GM19438 (cell line): ENCODE results near the gene RPS18.
A peak's percentile ranks its signal among the peaks of the same experiment; 100 is the strongest.

Experiments
- ATAC-seq: cut with Tn5 transposase; IDR thresholded peaks from one replicate; pipeline ENCODE4 v1.9.1; 2021; ENCODE audit warnings: low read depth; ENCODE audit not compliant: unreplicated experiment

RPS18 gene

DNA sequence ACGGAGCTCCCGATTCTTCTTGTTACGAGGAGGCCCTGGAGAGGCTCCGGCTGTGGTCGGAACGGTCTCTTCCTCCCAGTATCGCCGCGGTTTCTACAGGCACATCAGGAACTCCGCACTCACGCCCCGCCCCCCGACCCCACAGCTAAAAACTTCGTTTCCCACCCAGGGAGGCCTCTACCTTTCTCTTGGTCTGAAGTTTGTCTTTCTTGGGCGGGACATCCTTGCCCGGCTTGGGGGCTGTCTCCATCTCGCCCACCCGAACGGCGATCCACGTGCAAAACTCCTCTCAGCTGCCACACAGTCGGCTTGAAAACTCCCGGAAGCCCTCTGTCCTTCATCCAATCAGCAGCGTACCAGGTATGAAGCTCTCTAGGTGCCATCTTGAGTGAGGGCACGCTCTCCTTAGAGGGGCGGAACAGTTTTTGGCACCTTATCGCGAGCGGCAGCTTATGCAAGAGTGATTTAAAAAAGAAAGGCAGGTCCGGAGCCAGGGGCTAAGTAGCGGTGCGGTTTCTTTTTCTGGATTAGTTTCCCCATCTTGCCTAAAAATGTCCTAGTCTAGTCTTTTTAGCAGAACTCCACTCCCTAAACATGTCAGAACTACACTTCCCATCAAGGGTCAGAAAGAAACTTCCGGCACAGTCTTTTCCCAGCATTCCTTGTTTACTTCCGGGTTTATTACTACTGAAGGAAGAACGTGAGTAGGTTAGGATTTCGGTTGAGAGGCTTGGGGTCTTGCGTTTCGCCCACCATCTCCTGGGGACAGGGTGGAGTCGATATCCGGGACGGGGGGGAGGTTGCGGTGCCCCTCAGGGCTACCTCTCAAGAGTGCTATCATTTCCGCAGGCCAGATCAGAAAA is 17.3 kb downstream of the RPS18 start, which contains the start of the genes PFDN6 and WDR46:
TSS of gene PFDN6 (plus strand) at position 681 of the 863 bp plus-strand sequence. CDS start 256 bp downstream, outside the sequence.
TSS of gene WDR46 (minus strand) at position 319 of the 863 bp plus-strand sequence. CDS start at position 250, 69 bp downstream.
- peak; percentile 80 for ATAC-seq

DNA sequence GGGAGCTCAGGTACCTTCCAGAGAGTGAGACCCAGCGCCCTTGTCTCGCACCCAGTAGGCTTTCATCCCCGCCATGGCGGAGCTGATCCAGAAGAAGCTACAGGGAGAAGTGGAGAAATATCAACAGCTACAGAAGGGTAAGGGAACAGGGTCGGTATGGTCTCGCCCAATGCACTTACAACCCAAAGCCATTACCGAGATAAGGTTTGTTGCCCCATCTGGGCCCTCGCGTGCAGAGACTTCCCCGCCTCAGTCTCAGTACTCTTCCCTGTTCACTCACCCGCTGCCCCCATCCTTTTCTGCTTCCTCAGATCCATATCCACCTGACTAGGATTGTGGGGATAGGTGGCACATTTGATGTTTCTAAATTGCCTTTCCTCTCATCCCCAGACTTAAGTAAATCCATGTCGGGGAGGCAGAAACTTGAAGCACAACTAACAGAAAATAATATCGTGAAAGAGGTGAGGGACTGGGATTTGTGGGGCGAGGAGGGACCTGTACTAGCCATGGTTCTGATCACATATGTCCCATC is 18.0 kb downstream of the RPS18 start:
- ATAC-seq = no peak

DNA sequence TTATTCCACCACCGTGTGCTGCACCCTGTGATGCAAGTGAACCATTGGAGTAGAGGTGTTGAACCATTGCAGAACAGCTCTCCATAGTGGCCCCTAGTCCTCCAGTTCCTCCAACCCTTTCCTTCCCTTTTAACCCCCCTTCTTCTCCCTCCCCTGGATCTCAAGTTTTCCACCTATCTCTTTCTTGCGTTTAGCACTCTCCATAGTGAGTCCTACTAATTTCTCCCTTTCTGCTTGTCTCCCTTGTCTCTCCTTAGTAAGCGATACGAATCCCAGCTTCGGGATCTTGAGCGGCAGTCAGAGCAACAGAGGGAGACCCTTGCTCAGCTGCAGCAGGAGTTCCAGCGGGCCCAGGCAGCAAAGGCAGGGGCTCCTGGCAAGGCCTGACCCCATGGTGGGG is 18.6 kb downstream of the RPS18 start:
- ATAC-seq = no peak

DNA sequence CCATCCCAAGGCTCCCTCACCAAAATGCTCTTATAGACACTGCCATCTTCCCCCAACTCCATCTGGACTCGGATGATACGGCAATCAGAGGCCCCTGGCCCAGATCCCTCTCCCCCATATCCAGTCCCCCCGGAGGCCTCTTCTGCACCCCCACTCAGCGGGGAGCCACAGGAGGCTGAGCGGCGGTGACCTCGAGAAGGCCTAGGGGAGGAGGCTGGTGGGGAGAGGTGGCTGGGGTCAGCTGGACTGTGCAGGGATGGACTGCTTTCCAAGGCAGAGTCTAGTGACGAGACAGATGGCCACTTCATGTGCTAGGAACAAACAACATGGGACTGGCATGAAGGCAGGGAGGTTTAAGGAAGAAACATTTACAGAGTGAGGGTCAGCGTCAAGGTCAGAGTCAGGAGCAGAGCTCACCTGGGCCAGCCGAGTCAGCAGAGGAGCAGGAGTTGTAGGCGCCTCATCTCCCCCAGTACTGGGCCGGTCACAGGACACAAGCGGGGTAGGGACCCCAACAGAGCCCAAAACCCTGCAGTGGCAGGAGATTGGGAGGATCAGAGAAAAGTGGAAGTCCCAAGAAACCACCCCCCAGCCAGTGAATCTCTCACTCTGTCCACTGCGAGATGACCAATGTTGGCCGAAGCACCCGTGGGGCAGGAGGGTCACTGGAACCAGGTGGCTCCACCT is 21.3 kb downstream of the RPS18 start:
- no peak for ATAC-seq

DNA sequence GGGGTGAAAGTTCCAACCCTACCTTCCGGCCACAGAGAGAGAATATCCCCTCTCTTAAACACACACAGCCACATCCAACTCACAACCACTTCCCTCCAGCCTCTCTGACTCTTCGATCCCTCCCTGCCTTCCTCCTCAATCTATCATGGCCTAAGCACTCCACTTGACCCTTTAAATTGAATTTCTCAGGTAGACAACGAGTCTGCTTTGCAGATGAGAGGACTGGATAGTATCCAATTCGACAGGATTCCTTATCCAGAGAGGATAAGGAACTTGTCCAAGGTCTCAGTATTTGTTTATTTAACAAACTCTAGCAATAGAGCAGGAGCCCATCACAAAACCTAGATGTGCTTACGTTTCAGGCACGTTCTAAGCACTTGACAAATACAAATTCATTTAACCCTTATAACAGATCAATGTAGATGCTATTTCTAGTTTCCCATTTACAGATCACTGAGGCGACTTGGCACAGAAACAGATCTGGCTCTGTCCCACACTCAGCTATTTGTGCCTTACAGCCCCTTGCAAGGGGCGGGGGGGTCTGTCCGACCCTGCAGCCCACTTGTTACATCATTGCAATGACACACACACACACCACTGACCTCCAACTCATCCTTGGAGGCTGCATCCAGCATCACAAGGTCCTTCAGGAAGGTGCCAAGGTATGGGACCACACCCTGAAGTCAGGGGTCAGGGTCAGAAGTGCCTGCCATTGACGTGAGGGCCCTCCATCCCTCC is 22.4 kb downstream of the RPS18 start:
- ATAC-seq = no peak

DNA sequence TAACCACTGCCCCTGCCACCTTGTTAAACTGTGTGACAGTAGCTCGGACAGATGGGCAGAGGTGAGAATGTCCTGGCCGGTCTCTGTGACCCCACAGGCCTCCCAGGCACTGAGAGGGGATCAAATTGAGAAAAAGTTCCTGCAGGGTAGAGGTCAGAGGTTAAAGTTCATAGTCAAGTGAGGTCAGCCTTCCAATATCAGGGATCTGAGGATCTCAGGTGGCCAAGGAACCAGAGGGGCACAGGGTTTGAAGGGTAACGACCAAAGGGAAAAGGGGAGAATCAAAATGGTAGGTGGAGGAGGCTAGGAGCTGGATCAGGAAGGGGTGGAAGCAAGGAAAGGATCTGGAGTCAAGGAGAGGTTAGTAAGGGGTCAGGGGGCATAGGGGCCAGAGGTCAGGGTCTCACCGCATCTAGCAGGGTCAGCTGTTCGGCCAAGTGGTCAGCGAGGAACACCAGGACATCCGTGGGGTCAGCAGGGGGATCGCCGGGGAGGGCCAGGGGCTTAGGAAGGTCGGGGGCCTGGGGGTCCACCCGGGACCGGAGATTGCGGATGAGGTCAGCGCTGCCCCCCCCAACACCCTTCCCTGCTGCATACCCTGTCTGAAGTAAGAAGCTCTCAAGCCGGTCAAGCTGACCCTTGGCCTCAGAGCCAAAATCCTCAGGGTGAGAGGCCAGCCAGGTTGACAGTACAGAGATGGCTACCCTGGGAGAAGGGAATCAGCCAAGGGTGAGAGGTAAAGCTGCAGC is 23.9 kb downstream of the RPS18 start:
- ATAC-seq = no peak

DNA sequence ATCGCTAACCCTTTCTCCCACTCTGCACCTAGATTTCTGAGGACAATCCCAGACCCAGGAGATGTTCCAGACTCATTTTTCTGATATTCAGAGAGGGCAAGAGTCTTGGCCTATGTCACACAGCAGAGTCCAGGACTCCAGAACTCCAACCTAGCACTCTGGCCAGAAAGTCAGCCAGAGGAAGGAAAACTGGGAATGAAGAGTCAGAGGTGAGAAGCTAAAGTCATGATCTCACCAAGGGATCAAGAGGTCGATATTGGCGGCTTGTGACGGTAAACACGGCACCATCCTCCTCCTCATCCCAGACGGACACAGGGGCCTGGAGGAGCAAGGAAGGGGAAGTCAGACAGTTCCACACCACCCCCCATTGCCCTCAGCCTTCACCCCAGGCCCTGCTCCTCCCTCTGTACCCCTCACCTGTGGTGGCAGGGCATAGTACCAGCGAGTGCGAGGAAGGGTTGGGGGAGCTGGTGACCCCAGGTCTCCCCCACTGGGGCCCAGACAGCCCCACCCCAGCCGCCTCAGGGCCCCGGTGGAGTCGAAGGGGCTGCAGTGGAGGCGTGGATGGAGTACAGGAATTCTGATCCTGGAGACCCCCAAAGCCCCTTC is 25.0 kb downstream of the RPS18 start:
- no peak for ATAC-seq

DNA sequence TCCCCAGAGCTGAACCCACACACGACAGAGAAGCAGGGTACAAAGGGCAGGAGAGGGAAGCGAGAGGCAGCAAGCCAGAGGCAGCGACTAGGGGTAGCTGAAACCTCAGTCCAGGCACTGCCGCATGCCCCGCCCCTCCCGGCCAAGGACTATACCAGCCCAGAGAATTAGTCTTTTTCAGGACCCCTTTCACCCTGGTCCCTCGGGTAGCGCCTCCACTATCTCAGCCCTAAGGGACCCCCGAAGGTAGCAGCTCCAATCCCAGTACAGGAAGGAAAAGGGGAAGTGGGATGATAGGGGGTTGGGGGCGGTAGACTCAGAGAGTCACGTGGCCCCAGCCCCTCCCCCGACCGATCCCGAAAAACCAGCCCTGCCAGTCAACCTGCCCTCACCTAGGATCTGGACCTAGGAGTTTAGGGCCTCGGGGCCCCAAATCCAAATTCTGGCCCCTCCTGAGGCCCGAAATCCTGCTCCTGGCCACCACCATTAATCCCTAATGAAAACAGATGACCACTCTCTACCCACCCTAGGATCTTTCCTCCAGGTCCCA is 25.6 kb downstream of the RPS18 start:
- ATAC-seq = no peak

DNA sequence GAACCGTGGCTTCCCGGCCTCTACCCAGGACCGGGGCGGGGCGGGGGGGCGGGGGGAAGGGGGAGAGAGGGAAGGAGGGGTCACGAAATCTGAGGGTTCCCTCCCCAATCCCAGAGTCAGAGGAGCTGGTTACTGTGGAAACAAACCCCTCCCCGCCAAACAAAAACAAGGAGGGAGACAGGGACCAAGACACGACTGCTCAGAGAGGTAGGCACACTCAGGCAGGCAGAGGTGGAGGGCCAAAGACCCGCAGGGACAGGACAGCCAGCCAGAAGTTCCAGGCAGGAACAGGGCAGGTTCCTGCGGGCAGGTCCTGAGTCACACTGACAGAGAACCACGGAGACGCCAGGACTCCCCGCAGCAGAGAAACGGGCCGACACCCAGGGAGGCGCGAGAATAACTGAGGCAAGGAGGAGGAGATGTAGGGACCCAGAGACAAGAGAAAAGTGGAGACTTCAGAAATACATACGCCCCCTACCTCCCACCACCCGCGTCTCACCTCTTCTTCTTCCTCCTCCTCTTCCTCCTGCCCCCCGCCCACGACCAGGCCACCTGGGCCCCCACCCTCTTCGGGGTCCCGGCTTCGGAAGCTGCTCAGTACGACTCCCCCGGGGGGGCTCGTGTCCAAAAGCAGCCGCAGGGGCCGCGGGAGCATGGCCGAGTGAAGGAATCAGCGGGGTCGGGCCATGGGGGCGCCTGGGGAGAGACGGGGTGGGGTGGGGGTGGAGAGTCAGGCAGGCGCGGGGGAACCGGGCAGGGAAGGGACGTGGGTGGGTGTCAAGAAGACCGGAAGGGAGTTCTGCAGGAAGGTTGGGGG is 26.3 kb downstream of the RPS18 start:
- ATAC-seq = no peak

DNA sequence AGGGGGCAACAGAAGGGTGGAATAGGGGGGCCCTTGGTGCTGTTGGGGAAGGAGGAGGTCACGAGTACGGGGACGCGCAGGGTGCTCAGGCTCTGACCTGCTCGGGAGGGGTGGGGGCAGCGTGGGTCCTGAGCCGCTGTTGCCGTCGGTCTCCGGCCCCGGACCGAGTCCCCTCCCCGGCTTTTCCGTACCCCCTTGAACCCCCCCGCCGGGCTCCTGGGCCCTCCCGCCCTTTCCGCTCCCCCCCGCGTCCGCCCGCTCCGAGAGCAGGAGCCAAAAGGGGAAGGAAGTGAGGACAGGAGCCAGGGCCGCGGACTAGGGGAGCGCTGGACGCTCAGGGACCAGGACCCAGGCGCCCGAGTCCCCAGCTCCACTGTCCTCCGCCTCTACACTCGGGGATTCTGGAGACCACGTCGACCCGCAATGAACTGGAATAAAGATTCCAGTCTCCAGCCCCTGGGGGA is 26.9 kb downstream of the RPS18 start, which contains the start of gene RGL2:
TSS of gene RGL2 (minus strand) at position 170 of the 464 bp plus-strand sequence. CDS start 332 bp downstream, outside the sequence.
- no peak for ATAC-seq

DNA sequence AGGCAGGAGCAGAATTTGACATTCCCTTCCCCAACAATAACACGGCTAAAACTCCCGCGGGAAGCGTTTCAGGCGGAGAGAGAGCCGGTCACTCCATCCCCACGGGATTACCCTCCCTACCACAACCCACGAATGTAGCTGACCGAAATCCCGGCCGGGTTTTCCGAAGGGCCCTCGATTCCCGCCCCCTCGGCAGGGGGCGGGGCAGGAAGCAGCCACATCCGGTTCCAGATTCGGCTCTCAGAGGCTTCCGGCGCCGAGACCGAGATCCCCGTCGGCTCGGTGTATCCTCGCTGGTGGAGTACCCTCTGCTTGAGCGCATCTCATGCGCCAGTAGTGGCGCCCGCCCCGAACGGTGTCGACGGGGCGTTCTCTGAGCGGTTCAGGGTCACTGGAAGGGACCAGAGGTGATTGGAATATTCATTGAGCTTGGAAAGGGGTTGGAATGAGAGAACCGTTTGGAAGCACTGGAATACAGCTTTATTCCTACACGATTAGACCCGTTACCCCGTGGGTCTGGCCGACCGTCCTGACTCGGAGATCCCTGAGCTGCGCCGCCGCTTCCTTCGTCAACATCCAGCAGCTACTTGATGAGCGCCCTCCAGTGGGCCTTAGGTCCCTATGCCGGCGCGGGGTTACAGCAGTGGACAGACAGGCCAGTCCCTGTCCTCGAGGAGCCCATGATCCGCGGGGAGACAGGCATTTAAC is 27.5 kb downstream of the RPS18 start:
- peak; percentile 82 for ATAC-seq

DNA sequence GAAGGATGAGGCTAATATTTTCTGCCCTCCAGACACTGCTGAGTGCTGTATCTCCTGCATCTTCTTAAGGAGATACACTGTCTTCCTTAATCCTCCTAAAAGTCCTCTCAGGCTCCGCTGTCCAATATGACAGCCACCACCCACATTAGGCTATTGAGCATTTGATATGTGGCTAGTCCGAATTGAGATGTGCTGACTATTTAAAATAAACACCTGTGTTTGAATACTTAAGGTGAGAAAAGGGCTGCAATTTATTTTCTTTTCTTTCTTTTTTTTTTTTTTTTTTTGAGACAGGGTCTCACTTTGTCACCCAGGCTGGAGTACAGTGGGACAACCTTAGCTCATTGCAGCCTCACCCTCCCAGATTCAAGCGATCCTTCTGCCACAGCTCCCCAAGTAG is 30.0 kb downstream of the RPS18 start:
- ATAC-seq = no peak

DNA sequence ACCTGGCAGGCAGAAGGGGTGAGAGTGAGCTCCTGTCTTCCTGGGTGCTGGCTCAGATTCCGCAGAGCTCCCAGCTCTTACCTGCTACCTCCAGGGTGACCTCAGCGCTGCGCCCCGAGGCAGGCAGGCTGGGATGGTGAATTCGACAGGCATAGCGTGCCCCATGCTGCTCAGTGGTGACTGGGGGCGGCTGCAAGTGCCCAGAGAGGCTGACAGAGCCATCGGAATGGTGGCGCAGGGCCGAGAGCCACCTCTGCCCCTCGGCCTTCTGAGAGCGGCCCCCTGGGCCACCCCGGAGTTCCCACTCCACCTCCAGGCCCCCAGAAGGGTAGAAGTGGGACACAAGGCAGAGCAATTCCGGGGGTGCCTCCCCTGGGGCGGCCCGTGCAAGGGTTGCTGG is 32.3 kb downstream of the RPS18 start:
- no peak for ATAC-seq

DNA sequence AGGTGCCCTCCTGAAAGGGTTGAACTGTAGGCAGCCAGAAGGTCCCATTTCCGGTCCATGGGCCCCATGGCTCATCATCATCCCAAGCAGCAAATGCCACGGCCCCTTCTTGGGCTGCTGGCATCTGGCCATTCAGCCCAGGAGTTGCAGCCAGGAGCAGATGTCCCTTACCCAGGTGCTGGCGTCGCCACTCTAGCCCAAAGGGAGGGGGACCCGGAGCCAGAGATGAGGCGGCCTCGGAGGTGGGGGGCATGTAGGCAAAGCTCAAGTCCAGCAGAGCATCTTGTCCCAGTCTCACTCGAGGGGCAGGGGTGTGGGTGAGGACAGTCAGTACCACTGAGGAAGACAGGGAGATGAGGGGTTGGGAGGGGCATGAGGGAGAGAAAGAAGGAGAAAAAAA is 33.2 kb downstream of the RPS18 start:
- ATAC-seq = no peak

DNA sequence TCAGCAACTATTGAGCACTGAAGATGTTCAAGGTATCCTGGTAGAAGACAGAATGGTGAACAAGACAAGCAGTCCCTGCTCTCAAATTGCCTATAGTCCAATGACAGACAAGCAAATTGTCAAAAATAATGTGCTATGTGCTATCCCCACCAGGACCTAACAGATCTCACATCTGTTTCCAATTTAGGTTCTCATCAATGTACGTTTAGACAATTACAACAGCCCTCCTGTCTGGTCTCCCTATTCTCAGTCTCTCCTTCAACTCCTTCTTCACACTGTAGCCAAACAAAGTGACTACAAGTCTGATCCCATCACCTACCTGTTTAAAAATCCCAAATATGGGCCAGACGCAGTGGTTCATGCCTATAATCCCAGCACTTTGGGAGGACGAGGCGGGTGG is 34.5 kb downstream of the RPS18 start:
- no peak for ATAC-seq

DNA sequence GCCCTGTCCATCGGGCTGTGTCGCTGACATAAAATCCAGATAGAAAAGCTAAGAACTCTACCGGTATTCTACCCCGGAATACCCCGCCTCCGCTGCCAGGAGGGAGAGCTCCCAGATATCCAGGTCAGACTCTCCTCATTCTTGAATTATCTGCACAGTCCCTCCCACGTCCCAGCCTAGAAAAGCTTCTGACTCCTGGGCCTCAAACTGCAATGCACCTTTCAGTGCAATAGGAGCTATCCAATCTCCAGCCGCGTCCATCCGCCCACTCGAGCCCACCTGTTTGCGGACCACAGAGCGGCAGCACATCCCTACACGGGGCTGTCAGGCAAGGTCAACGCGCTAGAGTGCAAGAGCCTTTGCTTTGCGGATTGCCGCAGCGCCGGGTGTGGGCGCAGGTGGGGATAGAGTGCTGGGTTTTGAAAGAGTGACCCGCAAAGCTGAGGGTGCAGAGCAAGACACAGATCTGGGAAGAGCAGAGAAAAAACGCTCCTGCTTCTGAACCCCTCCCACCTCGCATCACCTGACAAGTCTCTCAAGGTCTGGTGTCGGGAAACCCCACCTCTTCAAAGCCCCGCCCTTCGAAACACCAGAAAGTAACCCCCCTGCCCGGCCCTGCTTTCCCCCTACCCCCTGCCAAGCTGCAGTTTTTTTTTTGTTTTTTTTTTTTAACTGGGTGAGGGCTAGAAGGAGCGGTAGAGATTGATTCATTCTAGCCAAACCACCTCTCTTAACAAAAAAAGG is 40.7 kb downstream of the RPS18 start:
- no peak for ATAC-seq

DNA sequence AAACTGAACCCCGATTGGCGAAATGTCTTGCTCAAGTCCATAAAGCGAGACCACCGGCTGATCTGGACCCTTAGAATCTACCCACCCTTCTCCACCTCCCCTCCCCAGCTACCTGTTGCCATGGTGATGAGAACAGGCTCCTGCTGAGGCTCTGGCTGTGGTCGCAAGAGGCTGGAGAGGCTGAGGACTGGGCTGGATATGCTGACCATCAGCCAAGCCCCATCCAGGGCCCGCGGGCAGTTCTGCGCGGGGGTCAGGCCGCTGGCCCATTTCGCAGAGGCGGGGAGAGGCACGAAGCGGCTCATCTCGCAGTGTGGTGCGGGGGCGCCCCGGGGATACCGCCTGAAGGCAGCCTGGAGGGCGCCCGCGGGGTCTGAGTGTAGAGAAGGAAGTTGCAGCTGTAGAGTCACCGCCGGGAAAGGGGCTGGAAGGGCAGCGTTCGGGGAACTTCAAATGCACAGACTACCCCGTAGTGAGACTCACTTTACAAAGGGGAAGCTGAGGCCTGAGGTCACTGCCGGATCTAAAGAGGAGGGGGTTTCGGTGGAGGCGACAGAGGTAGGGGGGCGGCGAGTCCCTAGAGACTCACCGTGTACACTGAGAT is 41.3 kb downstream of the RPS18 start:
- no peak for ATAC-seq
